HepG2 (cell line): ENCODE results near the gene ANO10. TPM values are rescaled to one million over a fixed set of nuclear protein-coding genes. Genes with fewer than 3 reads are reported as not detected.
A peak's percentile ranks its signal among the peaks of the same experiment; 100 is the strongest.
"Not testable (repeated sequence)": the region's sequence is repeated elsewhere in the genome, so short reads cannot be mapped to it uniquely, and the experiment has no call there.

Source experiments
- ATAC-seq: fragments of 200-7000 bp; cut with Tn5 transposase; 3 replicates; pipeline ENCODE4 v1.9.1; 2020; ENCODE audit warnings: mild to moderate bottlenecking, moderate library complexity
- BruUV-seq: library from RNA; stranded (reverse); fragments of 400-500 nt; replicated peaks from 2 replicates; lab custom pipeline; 2021; lab: Mats Ljungman, UMichigan
- CTCF ChIA-PET: fragments of 300-600 bp; formaldehyde crosslinking; extraction: SDS; loops from one replicate; lab custom pipeline; 2021; ENCODE audit warnings: low total read pairs, inconsistent platforms, low intra/inter-chr PET ratio; lab: Yijun Ruan, JAX
- POLR2A ChIA-PET: fragments of 350-600 bp; sonication (Branson Sonifier 250); formaldehyde crosslinking; loops from one replicate; lab custom pipeline; 2020; ENCODE audit warnings: antibody characterized with exemption, inconsistent platforms; lab: Yijun Ruan, JAX
- DNase-seq: peaks from one replicate; pipeline ENCODE4 v3.0.0-alpha.2; 2015; ENCODE audit warnings: low spot score
- FAIRE-seq: peaks from 3 replicates; lab custom pipeline; 2011; peaks lifted over from hg19 to GRCh38; lab: Jason Lieb, UNC
- H2AFZ ChIP-seq: one replicate; pipeline ENCODE4 v1.6.1; 2011; ENCODE audit warnings: low read length, inconsistent platforms
- H3K27ac ChIP-seq: fragments of 300-600 bp; 3 replicates; pipeline ENCODE4 v1.8.0; 2011; ENCODE audit warnings: mixed run types, mild to moderate bottlenecking, mixed read lengths, low read length, inconsistent platforms; ENCODE audit not compliant: insufficient read depth; ENCODE audit errors: extremely low read length
- H3K27me3 ChIP-seq, 2 experiments: fragments of 200-600 bp in 1 of 2; 2 replicates in 1 of 2; 3 replicates in 1 of 2; pipeline versions ENCODE4 v1.6.0 to v1.8.0; 2011; ENCODE audit warnings: low read length in 2 of 2, mild to moderate bottlenecking in 2 of 2, moderate library complexity in 2 of 2, inconsistent platforms in 1 of 2; ENCODE audit not compliant: insufficient read depth in 2 of 2, control insufficient read depth in 1 of 2
- H3K36me3 ChIP-seq, 2 experiments: fragments of 200-600 bp in 1 of 2; replicated peaks in 1 of 2; 2 replicates in 1 of 2; 3 replicates in 1 of 2; pipeline versions ENCODE4 v1.5.1 to v1.8.0; 2011; ENCODE audit warnings: low read length in 2 of 2, inconsistent platforms in 1 of 2; ENCODE audit not compliant: insufficient read depth in 2 of 2, control insufficient read depth in 1 of 2
- H3K4me1 ChIP-seq: 2 replicates; pipeline ENCODE4 v1.5.1; 2012; ENCODE audit warnings: low read length, inconsistent platforms; ENCODE audit not compliant: insufficient read depth
- H3K4me2 ChIP-seq: 2 replicates; pipeline ENCODE4 v1.6.0; 2011; ENCODE audit warnings: low read depth, low read length, inconsistent platforms
- H3K4me3 ChIP-seq, 3 experiments: fragments of 200-600 bp in 1 of 3; sonication (generic), shearing (Covaris generic) in 1 of 3; replicated peaks in 1 of 3; 2 replicates each; pipeline ENCODE4 v1.5.1; 2011 to 2016; ENCODE audit warnings: low read length in 3 of 3, inconsistent platforms in 2 of 3, low read depth in 2 of 3, mild to moderate bottlenecking in 2 of 3, control low read depth in 1 of 3, mixed read lengths in 1 of 3; ENCODE audit not compliant: insufficient read depth in 1 of 3
- H3K79me2 ChIP-seq: one replicate; pipeline ENCODE4 v1.6.1; 2011; ENCODE audit warnings: low read length, inconsistent platforms; ENCODE audit not compliant: insufficient read depth
- H3K9ac ChIP-seq: 2 replicates; pipeline ENCODE4 v1.6.0; 2011; ENCODE audit warnings: mild to moderate bottlenecking, low read depth, low read length, inconsistent platforms; ENCODE audit not compliant: insufficient read depth
- H3K9me3 ChIP-seq: 2 replicates; pipeline ENCODE4 v1.5.1; 2012; ENCODE audit warnings: mild to moderate bottlenecking, low read length
- H4K20me1 ChIP-seq: 2 replicates; pipeline ENCODE4 v1.6.0; 2011; ENCODE audit warnings: inconsistent platforms, mild to moderate bottlenecking, low read length, moderate library complexity; ENCODE audit not compliant: insufficient read depth
- ATF4 ChIP-seq, 2 experiments: fragments of 450-650 bp in 1 of 2; sonication (generic) in 1 of 2; formaldehyde crosslinking; IDR thresholded peaks; 2 replicates each; pipeline versions ENCODE4 v1.5.0 to v1.8.0; 2020 to 2022; ENCODE audit warnings: mild to moderate bottlenecking in 1 of 2, missing genetic modification reagents in 1 of 2
- DPF2 ChIP-seq: sonication (generic); formaldehyde crosslinking; IDR thresholded peaks from 2 replicates; pipeline ENCODE4 v1.4.0; 2020; ENCODE audit warnings: mild to moderate bottlenecking, low read depth, missing genetic modification reagents, borderline replicate concordance
- FIP1L1 ChIP-seq: fragments of 200-400 bp; formaldehyde crosslinking; IDR thresholded peaks from 2 replicates; pipeline ENCODE4 v1.6.1; 2018; ENCODE audit warnings: low read depth, mild to moderate bottlenecking, low read length, moderate library complexity, borderline replicate concordance; ENCODE audit not compliant: insufficient read depth
- FOSL2 ChIP-seq: sonication (generic); formaldehyde crosslinking; IDR thresholded peaks from 2 replicates; pipeline ENCODE4 v1.4.0; 2020; ENCODE audit warnings: missing genetic modification reagents
- HOXD1 ChIP-seq: sonication (generic); formaldehyde crosslinking; IDR thresholded peaks from 2 replicates; pipeline ENCODE4 v1.5.0; 2020; ENCODE audit warnings: missing genetic modification reagents
- MEIS1 ChIP-seq: sonication (generic); formaldehyde crosslinking; IDR thresholded peaks from 2 replicates; pipeline ENCODE4 v1.9.0; 2021; ENCODE audit warnings: mild to moderate bottlenecking, missing genetic modification reagents, moderate library complexity, borderline replicate concordance
- NFE2L1 ChIP-seq: sonication (generic); formaldehyde crosslinking; IDR thresholded peaks from 2 replicates; pipeline ENCODE4 v1.4.0; 2020; ENCODE audit warnings: missing genetic modification reagents, mild to moderate bottlenecking, borderline replicate concordance
- RELA ChIP-seq: sonication (generic); formaldehyde crosslinking; IDR thresholded peaks from 2 replicates; pipeline ENCODE4 v1.4.0; 2020; ENCODE audit warnings: missing genetic modification reagents
- ZFX ChIP-seq: sonication (generic); formaldehyde crosslinking; IDR thresholded peaks from 2 replicates; pipeline ENCODE4 v1.4.0; 2020; ENCODE audit warnings: mild to moderate bottlenecking, low read depth, missing genetic modification reagents, moderate library complexity
- ZFY ChIP-seq: sonication (generic); formaldehyde crosslinking; IDR thresholded peaks from 2 replicates; pipeline ENCODE4 v1.4.0; 2020; ENCODE audit warnings: missing genetic modification reagents
- ZNF138 ChIP-seq: sonication (generic); formaldehyde crosslinking; IDR thresholded peaks from 2 replicates; pipeline ENCODE4 v1.5.0; 2020; ENCODE audit warnings: mild to moderate bottlenecking, low read depth, missing genetic modification reagents
- ZNF253 ChIP-seq: sonication (generic); formaldehyde crosslinking; IDR thresholded peaks from 2 replicates; pipeline ENCODE4 v1.8.0; 2022; ENCODE audit warnings: mild to moderate bottlenecking, missing genetic modification reagents, borderline replicate concordance
- ZSCAN22 ChIP-seq: sonication (generic); formaldehyde crosslinking; IDR thresholded peaks from 2 replicates; pipeline ENCODE4 v1.4.0; 2020; ENCODE audit warnings: mild to moderate bottlenecking, missing genetic modification reagents
- WGBS: methylation state at CpG from one replicate; pipeline ENCODE4 v1.1.6; 2017; ENCODE audit warnings: low lambda C conversion rate; 5-methylcytosine and 5-hydroxymethylcytosine counted together
- in situ Hi-C: cut with HindIII; loops from 2 replicates; pipeline ENCODE4 v1.10.0; 2017; ENCODE audit warnings: low pct_unique_long_range_greater_than_20kb; ENCODE audit not compliant: extremely low pct_ligation_motif_present
- intact Hi-C: fragments of 100-400 bp; cut with micrococcal nuclease; formaldehyde crosslinking; loops from one replicate; pipeline ENCODE4 v1.10.0; 2022; ENCODE audit not compliant: unreplicated experiment
- polyA plus RNA-seq, 8 experiments: library from polyadenylated mRNA; depleted of rRNA in 3 of 8; stranded (reverse) in 7 of 8; unstranded in 1 of 8; fragments of >200 nt; fragmentation: Illumina TruSeq in 4 of 8; extraction: Trizol in 4 of 8; gene quantifications; 2 replicates each; pipeline versions ENCODE4 v1.2.1 to v1.2.3, GENCODE V29; 2011 to 2016; ENCODE audit warnings: low read depth in 4 of 8, missing spikeins in 1 of 8, mixed read lengths in 1 of 8; ENCODE audit not compliant: insufficient read depth in 1 of 8
- total RNA-seq, 5 experiments: library from RNA; depleted of rRNA; stranded (reverse); fragments of >200 nt; fragmentation: Illumina TruSeq; extraction: Trizol; gene quantifications; 2 replicates each; pipeline ENCODE4 v1.2.3, GENCODE V29; 2016; ENCODE audit warnings: low read depth in 1 of 5
- TF ChIP-seq, protein P1 (sequence below): sonication (generic); formaldehyde crosslinking; IDR thresholded peaks from 2 replicates; pipeline ENCODE4 v1.4.0; 2020; ENCODE audit warnings: missing genetic modification reagents, borderline replicate concordance

Gene ANO10
- total and polyA plus RNA-seq, 2 of the 13 experiments (the other 11 are each of a cell fraction or from before 2014, with no cell fraction given): 10.4 to 13.1 TPM

- H4K20me1 ChIP-seq, H3K4me3 ChIP-seq, BruUV-seq, H3K27me3 ChIP-seq, CTCF ChIA-PET, intact Hi-C loops, H3K27ac ChIP-seq, FAIRE-seq, H3K9ac ChIP-seq, H3K79me2 ChIP-seq, H2AFZ ChIP-seq, ATAC-seq, DNase-seq, H3K4me2 ChIP-seq, H3K36me3 ChIP-seq, H3K9me3 ChIP-seq, in situ Hi-C loops, POLR2A ChIA-PET, H3K4me1 ChIP-seq: not testable (repeated sequence)
- 0% methylated on average over 1 of the region's 1 CpG for WGBS
Measured at GRCh38 chr3:43661376-43661775, 39.6 kb upstream of the ANO10 start.

DNA sequence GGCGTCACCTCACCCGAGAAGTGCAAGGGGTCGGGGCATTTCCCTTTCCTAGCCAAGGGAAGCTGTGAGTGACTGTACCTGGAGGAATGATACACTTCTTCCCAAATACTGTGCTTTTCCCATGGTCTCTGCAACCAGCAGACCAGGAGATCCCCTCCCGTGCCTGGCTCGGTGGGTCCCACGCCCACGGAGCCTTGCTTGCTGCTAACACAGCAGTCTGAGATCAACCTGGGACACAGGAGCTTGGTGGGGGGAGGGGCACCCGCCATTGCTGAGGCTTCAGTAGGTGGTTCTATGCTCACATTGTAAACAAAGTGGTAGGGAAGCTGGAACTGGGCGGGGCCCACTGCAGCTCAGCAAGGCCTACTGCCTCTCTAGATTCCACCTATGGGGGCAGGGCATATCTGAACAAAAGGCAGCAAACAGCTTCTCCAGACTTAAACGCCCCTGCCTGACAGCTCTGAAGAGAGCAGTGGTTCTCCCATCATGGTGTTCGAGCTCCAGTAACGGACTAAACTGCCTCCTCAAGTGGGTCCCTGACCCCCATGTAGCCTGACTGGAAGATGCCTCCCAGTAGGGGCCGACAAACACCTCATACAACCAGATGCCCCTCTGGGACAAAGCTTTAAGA lies 37.6 kb upstream of the ANO10 start:
- Histone ChIP-seq H3K4me1 (no peaks in the 10 kb centered on the region), H3K27me3 (no peaks in the 10 kb centered on the region), H3K27ac (no peak overlapping the region), H2AFZ (no peak overlapping the region), H3K4me3 (no peak overlapping the region; a peak in 1 of 6 replicates), H3K9me3 (no peaks in the 10 kb centered on the region), H3K79me2 (no peaks in the 10 kb centered on the region), H3K9ac (no peak overlapping the region), H3K36me3 (no peaks in the 10 kb centered on the region), H3K4me2 (peak overlapping the region; percentile 51), H4K20me1 (no peaks in the 10 kb centered on the region)
- FAIRE-seq (no peak), DNase-seq (peak; percentile 21), ATAC-seq (no peak; the same call in 2 of the 3 replicates)
- BruUV-seq: no TSS peak
- in situ Hi-C loops: no loop called here
- ChIA-PET POLR2A (no interaction called here), CTCF (no interaction called here)
- intact Hi-C loops: no loop called here
- WGBS: 29% methylated on average over 4 of the region's 13 CpGs
- TF ChIP-seq FOSL2: no peak
- TF ChIP-seq ZNF253 (CRISPR knock-in tag): no peak
- TF ChIP-seq ZFX: peak; percentile 28; the same call in 1 of the 2 replicates
- TF ChIP-seq, protein P1, sequence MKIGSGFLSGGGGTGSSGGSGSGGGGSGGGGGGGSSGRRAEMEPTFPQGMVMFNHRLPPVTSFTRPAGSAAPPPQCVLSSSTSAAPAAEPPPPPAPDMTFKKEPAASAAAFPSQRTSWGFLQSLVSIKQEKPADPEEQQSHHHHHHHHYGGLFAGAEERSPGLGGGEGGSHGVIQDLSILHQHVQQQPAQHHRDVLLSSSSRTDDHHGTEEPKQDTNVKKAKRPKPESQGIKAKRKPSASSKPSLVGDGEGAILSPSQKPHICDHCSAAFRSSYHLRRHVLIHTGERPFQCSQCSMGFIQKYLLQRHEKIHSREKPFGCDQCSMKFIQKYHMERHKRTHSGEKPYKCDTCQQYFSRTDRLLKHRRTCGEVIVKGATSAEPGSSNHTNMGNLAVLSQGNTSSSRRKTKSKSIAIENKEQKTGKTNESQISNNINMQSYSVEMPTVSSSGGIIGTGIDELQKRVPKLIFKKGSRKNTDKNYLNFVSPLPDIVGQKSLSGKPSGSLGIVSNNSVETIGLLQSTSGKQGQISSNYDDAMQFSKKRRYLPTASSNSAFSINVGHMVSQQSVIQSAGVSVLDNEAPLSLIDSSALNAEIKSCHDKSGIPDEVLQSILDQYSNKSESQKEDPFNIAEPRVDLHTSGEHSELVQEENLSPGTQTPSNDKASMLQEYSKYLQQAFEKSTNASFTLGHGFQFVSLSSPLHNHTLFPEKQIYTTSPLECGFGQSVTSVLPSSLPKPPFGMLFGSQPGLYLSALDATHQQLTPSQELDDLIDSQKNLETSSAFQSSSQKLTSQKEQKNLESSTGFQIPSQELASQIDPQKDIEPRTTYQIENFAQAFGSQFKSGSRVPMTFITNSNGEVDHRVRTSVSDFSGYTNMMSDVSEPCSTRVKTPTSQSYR (CRISPR knock-in tag): peak; percentile 82
- TF ChIP-seq ZNF138 (CRISPR knock-in tag): no peak
- TF ChIP-seq ATF4 (CRISPR knock-in tag; IDR thresholded peaks at IDR 0.05): no peak
- no peak for TF ChIP-seq RELA (CRISPR knock-in tag)
- TF ChIP-seq DPF2: no peak
- no peak for TF ChIP-seq FIP1L1
- TF ChIP-seq HOXD1 (CRISPR knock-in tag): no peak
- no peak for TF ChIP-seq NFE2L1 (CRISPR knock-in tag)
- TF ChIP-seq MEIS1 (CRISPR knock-in tag): no peak
- peak; percentile 24; the same call in 1 of the 2 replicates for TF ChIP-seq ZFY
- no peak for TF ChIP-seq ZSCAN22
